ENCODE measurements around the gene IFNGR2. TPM values are rescaled to one million over a fixed set of nuclear protein-coding genes. Genes with fewer than 3 reads are reported as not detected.

The IFNGR2 gene
- total and polyA plus RNA-seq, 2 of the 13 experiments (the other 11 are each of a cell fraction or from before 2014, with no cell fraction given) = 61.3 to 117 TPM

- no peak; the same call in 1 of the 2 replicates for TF ChIP-seq E2F2 (CRISPR knock-in tag; IDR thresholded peaks at IDR 0.05; ENCODE audit: borderline replicate concordance)
- TF ChIP-seq ZNF225 (CRISPR knock-in tag; IDR thresholded peaks at IDR 0.05) = no peak
- peak; percentile 86 for TF ChIP-seq ZNF564 (CRISPR knock-in tag; IDR thresholded peaks at IDR 0.05)
- TF ChIP-seq MEF2D (CRISPR knock-in tag; IDR thresholded peaks at IDR 0.05) = no peak; the same call in 1 of the 2 replicates
- no peak for TF ChIP-seq POLR2AphosphoS2 (IDR thresholded peaks at IDR 0.05; ENCODE audit: low read depth, low read length)
- TF ChIP-seq ZNF710 (CRISPR knock-in tag; IDR thresholded peaks at IDR 0.05; ENCODE audit: borderline replicate concordance) = no peak
- no peak for TF ChIP-seq PLSCR1 (CRISPR knock-in tag; IDR thresholded peaks at IDR 0.05; ENCODE audit: borderline replicate concordance)
- TF ChIP-seq ELF4 (CRISPR knock-in tag; IDR thresholded peaks at IDR 0.05; ENCODE audit: borderline replicate concordance) = no peak
- TF ChIP-seq ZNF414 (CRISPR knock-in tag; IDR thresholded peaks at IDR 0.05) = peak; percentile 29; the same call in 1 of the 2 replicates
- no peak for TF ChIP-seq RAD51 (IDR thresholded peaks at IDR 0.05; ENCODE audit: borderline replicate concordance)
- TF ChIP-seq RCOR2 (CRISPR knock-in tag; IDR thresholded peaks at IDR 0.05) = no peak
- TF ChIP-seq THAP11 (CRISPR knock-in tag; IDR thresholded peaks at IDR 0.05) = peak; percentile 84
- TF ChIP-seq DMTF1 (CRISPR knock-in tag; IDR thresholded peaks at IDR 0.05) = no peak
- peak; percentile 55; the same call in 1 of the 2 replicates for TF ChIP-seq ERF (CRISPR knock-in tag; IDR thresholded peaks at IDR 0.05)
- 0 out of 2 replicates have a peak, but pooled peaks have one; percentile 35 for TF ChIP-seq KAT7 (CRISPR knock-in tag; IDR thresholded peaks at IDR 0.05; ENCODE audit: borderline replicate concordance)
- no peak for TF ChIP-seq MAFF (IDR thresholded peaks at IDR 0.05; ENCODE audit: low read depth, low read length)
- no peak for TF ChIP-seq RBAK (CRISPR knock-in tag; IDR thresholded peaks at IDR 0.05)
- no peak; the same call in 1 of the 2 replicates for TF ChIP-seq ZNF782 (CRISPR knock-in tag; IDR thresholded peaks at IDR 0.05; ENCODE audit: borderline replicate concordance)
- no peak for TF ChIP-seq LRRFIP1 (CRISPR knock-in tag; conservative IDR thresholded peaks at IDR 0.05)
These were observed 76.7 kb downstream of the IFNGR2 start, which contains the start of gene TMEM50B (continued) for GRCh38 chr21:33479679-33480480.

Measured in HepG2 (cell line).